SKM-1 (cell line): Measurements from ENCODE around the gene HSPA4.

Experiments used
- DNase-seq: peaks from one replicate; lab custom pipeline; 2025; ENCODE audit not compliant: unreplicated experiment; lab: John Stamatoyannopoulos, UW

The HSPA4 gene

DNA sequence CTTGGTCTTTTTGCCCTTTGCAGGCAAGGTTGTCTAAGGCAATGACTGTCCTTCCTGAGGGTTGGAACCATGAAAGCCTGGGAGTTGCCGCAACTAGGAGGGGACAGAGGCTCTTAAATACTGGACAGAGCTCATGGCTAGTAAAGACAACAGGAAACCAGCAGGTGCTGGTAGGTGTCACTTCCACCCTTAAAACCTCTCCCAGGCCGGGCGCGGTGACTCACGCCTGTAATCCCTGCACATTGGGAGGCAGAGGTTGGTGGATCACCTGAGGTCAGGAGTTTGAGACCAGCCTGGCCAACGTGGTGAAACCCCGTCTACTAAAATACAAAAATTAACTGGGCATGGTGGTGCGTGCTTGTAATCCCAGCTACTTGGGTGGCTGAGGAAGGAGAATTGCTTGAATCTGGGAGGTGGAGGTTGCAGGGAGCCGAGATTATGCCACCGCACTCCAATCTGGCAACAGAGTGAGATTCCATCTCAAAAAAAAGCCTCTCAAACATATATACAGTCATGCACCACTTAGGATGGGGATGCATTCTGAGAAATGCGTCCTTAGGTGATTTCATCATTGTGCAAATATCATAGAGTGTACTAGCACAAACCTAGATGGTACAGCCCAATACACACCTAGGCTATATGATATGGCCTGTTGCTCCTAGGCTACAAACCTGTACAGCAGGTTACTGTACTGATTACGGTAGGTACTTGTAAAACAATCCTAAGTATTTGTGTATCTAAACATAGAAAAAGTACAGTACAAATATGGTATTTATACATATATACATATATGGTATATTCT is 102.7 kb downstream of the HSPA4 start:
- DNase-seq, result no peak

GRCh38 chr5:133155326-133155969 is 103.6 kb downstream of the HSPA4 start:
- no peak for DNase-seq
